GM21360 (cell line): ENCODE data around the gene SPATA24.
"Not testable (repeated sequence)": the region's sequence is repeated elsewhere in the genome, so short reads cannot be mapped to it uniquely, and the experiment has no call there.

ENCODE experiments used
- ATAC-seq: cut with Tn5 transposase; IDR thresholded peaks from one replicate; pipeline ENCODE4 v1.9.1; 2021; ENCODE audit warnings: mild to moderate bottlenecking, moderate library complexity; ENCODE audit not compliant: unreplicated experiment

SPATA24 gene

GRCh38 chr5:139403787-139404483 lies at the start of gene SPATA24:
SPATA24 (minus strand) TSS chr5:139404089; CDS start chr5:139404060, 29 bp downstream.
- peak; percentile 78 for ATAC-seq

GRCh38 chr5:139451878-139452660 lies 48.2 kb upstream of the SPATA24 start:
- ATAC-seq, result no peak

- ATAC-seq, result no peak
Measured at GRCh38 chr5:139451176-139451575, 47.3 kb upstream of the SPATA24 start.

GRCh38 chr5:139446956-139447779 lies 43.3 kb upstream of the SPATA24 start:
- ATAC-seq, result peak; percentile 63

GRCh38 chr5:139445325-139446170 lies 41.7 kb upstream of the SPATA24 start:
- ATAC-seq, result no peak

- ATAC-seq, result no peak
Measured at GRCh38 chr5:139443831-139444453, 40.1 kb upstream of the SPATA24 start.

GRCh38 chr5:139440416-139440815 lies 36.5 kb upstream of the SPATA24 start:
- ATAC-seq, result not testable (repeated sequence)

- ATAC-seq, result peak; percentile 92
Measured at GRCh38 chr5:139439013-139439903, 35.4 kb upstream of the SPATA24 start, which contains the start of gene DNAJC18. DNAJC18 (minus strand) TSS chr5:139439525; CDS start chr5:139439445, 80 bp downstream.

- ATAC-seq, result no peak
Measured at GRCh38 chr5:139438707-139439012, 34.8 kb upstream of the SPATA24 start.

GRCh38 chr5:139435676-139436075 lies 31.8 kb upstream of the SPATA24 start:
- ATAC-seq, result no peak

GRCh38 chr5:139431706-139432105 lies 27.8 kb upstream of the SPATA24 start:
- ATAC-seq, result no peak

GRCh38 chr5:139430015-139430414 lies 26.1 kb upstream of the SPATA24 start:
- no peak for ATAC-seq

GRCh38 chr5:139426203-139426885 lies 22.5 kb upstream of the SPATA24 start:
- no peak for ATAC-seq

GRCh38 chr5:139425497-139425896 lies 21.6 kb upstream of the SPATA24 start:
- no peak for ATAC-seq

- ATAC-seq, result no peak
Measured at GRCh38 chr5:139422307-139422893, 18.5 kb upstream of the SPATA24 start.

- no peak for ATAC-seq
Measured at GRCh38 chr5:139419226-139420192, 15.6 kb upstream of the SPATA24 start.

GRCh38 chr5:139418793-139419192 lies 14.9 kb upstream of the SPATA24 start:
- no peak for ATAC-seq
